Measurements from ENCODE around the gene EFCAB12.

The EFCAB12 gene

DNA sequence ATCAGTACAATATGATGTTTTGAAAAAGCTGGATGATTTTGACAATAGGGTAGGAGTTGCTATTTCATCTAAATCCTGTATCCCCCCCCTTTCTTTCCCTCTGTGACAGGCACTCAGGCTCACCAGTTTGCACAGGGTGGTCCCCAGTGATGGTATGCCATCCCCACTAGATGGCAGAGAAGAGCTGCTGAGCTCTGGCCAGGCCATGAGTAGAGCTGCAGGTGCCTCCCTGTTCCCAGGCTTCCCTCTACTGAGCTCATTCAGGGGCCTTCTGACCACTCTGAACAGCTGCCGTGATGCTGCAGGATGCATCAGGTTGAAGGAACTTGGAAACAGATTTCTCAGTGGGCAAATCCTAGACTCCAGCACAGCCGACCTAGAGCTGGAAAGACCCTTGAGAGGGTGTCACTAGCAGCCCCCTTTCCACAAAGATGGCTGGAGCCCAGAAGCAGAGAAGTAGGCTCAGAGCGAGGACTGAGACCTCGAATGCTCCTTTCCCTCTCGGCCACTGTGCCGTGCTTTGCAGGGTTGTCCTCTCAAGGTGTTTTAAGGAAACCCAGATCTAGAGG, 45.1 kb downstream of the EFCAB12 start:
- TF ChIP-seq CTCF (IDR thresholded peaks at IDR 0.05): no peak
- Histone ChIP-seq H3K9me3 (peaks cover 9% of the 10 kb centered on the region), H3K4me3 (ENCODE audit: low read depth in 1 of 2, low read length in 1 of 2) (no peak overlapping the region), H3K4me1 (ENCODE audit: control insufficient read depth in 1 of 2, insufficient read depth in 1 of 2, low read depth in 1 of 2, low read length in 1 of 2) (no peaks in the 10 kb centered on the region), H3K27ac (no peak overlapping the region), H3K27me3 (no peaks in the 10 kb centered on the region), H3K36me3 (peaks cover 42% of the 10 kb centered on the region)

- TF ChIP-seq CTCF (IDR thresholded peaks at IDR 0.05): no peak
- H3K27ac ChIP-seq: no peak overlapping the region
- H3K4me3 ChIP-seq (ENCODE audit: low read depth in 1 of 2, low read length in 1 of 2): no peak overlapping the region
- no peaks in the 10 kb centered on the region for H3K27me3 ChIP-seq
- no peaks in the 10 kb centered on the region for H3K4me1 ChIP-seq (ENCODE audit: control insufficient read depth in 1 of 2, insufficient read depth in 1 of 2, low read depth in 1 of 2, low read length in 1 of 2)
- H3K36me3 ChIP-seq: peaks cover 31% of the 10 kb centered on the region
- peaks cover 9% of the 10 kb centered on the region for H3K9me3 ChIP-seq
Observed at GRCh38 chr3:129382366-129382765, 46.1 kb downstream of the EFCAB12 start.

GRCh38 chr3:129379582-129380358, 48.7 kb downstream of the EFCAB12 start:
- no peaks in the 10 kb centered on the region for H3K4me1 ChIP-seq (ENCODE audit: control insufficient read depth in 1 of 2, insufficient read depth in 1 of 2, low read depth in 1 of 2, low read length in 1 of 2)
- peaks cover 9% of the 10 kb centered on the region for H3K9me3 ChIP-seq
- H3K4me3 ChIP-seq (ENCODE audit: low read depth in 1 of 2, low read length in 1 of 2): no peak overlapping the region
- no peak overlapping the region for H3K27ac ChIP-seq
- H3K27me3 ChIP-seq: no peaks in the 10 kb centered on the region
- TF ChIP-seq CTCF (IDR thresholded peaks at IDR 0.05): no peak
- peaks cover 11% of the 10 kb centered on the region for H3K36me3 ChIP-seq

- no peak for TF ChIP-seq CTCF (IDR thresholded peaks at IDR 0.05)
- Histone ChIP-seq H3K27ac (no peak overlapping the region), H3K36me3 (peaks cover 10% of the 10 kb centered on the region), H3K9me3 (peaks cover 9% of the 10 kb centered on the region), H3K27me3 (no peaks in the 10 kb centered on the region), H3K4me3 (ENCODE audit: low read depth in 1 of 2, low read length in 1 of 2) (no peak overlapping the region), H3K4me1 (ENCODE audit: control insufficient read depth in 1 of 2, insufficient read depth in 1 of 2, low read depth in 1 of 2, low read length in 1 of 2) (no peaks in the 10 kb centered on the region)
Observed at GRCh38 chr3:129378949-129379348, 49.5 kb downstream of the EFCAB12 start.

- peaks cover 5% of the 10 kb centered on the region for H3K36me3 ChIP-seq
- H3K9me3 ChIP-seq: peaks cover 9% of the 10 kb centered on the region
- H3K4me3 ChIP-seq (ENCODE audit: low read depth in 1 of 2, low read length in 1 of 2): no peak overlapping the region
- no peaks in the 10 kb centered on the region for H3K4me1 ChIP-seq (ENCODE audit: control insufficient read depth in 1 of 2, insufficient read depth in 1 of 2, low read depth in 1 of 2, low read length in 1 of 2)
- no peak for TF ChIP-seq CTCF (IDR thresholded peaks at IDR 0.05)
- no peaks in the 10 kb centered on the region for H3K27me3 ChIP-seq
- no peak overlapping the region for H3K27ac ChIP-seq
Observed at GRCh38 chr3:129377615-129378014, 50.8 kb downstream of the EFCAB12 start.

All from neutrophil (primary cell).